ENCODE data around the gene E2F3.

DNA sequence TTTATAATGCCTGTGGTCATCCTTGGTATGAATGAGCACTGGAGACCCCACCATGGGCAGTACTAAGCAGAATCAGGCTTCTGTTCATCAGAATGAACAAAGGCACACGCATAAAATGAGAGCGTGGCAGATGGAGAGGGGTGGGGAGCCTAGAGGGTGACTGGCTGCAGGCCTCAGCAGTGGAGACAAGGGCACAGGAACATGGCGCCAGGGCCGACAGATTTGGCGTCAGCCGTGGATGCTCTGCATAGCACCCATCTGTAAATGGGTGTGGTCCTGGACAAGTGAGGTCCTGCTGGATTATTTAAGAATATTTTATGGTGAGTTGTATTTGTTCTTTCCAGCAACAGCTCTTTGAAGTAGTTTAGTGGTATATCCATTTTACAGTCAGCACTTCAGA is 33.1 kb downstream of the E2F3 start:
- TF ChIP-seq, protein P1, sequence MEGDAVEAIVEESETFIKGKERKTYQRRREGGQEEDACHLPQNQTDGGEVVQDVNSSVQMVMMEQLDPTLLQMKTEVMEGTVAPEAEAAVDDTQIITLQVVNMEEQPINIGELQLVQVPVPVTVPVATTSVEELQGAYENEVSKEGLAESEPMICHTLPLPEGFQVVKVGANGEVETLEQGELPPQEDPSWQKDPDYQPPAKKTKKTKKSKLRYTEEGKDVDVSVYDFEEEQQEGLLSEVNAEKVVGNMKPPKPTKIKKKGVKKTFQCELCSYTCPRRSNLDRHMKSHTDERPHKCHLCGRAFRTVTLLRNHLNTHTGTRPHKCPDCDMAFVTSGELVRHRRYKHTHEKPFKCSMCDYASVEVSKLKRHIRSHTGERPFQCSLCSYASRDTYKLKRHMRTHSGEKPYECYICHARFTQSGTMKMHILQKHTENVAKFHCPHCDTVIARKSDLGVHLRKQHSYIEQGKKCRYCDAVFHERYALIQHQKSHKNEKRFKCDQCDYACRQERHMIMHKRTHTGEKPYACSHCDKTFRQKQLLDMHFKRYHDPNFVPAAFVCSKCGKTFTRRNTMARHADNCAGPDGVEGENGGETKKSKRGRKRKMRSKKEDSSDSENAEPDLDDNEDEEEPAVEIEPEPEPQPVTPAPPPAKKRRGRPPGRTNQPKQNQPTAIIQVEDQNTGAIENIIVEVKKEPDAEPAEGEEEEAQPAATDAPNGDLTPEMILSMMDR (IDR thresholded peaks at IDR 0.05): no peak
- no peak for TF ChIP-seq ZNF423 (CRISPR knock-in tag; IDR thresholded peaks at IDR 0.05)
- no peak for TF ChIP-seq JUN (CRISPR knock-in tag; IDR thresholded peaks at IDR 0.05)
- TF ChIP-seq RELA (CRISPR knock-in tag; IDR thresholded peaks at IDR 0.05; ENCODE audit: borderline replicate concordance): no peak
- TF ChIP-seq, protein P2, sequence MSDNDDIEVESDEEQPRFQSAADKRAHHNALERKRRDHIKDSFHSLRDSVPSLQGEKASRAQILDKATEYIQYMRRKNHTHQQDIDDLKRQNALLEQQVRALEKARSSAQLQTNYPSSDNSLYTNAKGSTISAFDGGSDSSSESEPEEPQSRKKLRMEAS (CRISPR knock-in tag; IDR thresholded peaks at IDR 0.05): no peak

Measured in WTC11 (cell line).